Right kidney (tissue), 9 donors: ENCODE measurements around the gene GLDN.
A peak's percentile ranks its signal among the peaks of the same experiment; 100 is the strongest.

Experiments used
- DNase-seq: peaks from one replicate; pipeline ENCODE4 v3.0.0-alpha.2; 2016
- long read RNA-seq, 8 donors: transcript quantifications; one replicate each; lab custom pipeline, GENCODE V29; 2026

The GLDN gene
- long read RNA-seq, donor 1, result 0 reads
- long read RNA-seq, donor 2, result 0 reads
- long read RNA-seq, donor 3, result 0 reads
- long read RNA-seq, donor 4, result 0 reads
- long read RNA-seq, donor 5, result 0 reads
- long read RNA-seq, donor 6, result 0 reads
- long read RNA-seq, donor 7, result 0 reads
- long read RNA-seq, donor 8, result 0 reads

DNA sequence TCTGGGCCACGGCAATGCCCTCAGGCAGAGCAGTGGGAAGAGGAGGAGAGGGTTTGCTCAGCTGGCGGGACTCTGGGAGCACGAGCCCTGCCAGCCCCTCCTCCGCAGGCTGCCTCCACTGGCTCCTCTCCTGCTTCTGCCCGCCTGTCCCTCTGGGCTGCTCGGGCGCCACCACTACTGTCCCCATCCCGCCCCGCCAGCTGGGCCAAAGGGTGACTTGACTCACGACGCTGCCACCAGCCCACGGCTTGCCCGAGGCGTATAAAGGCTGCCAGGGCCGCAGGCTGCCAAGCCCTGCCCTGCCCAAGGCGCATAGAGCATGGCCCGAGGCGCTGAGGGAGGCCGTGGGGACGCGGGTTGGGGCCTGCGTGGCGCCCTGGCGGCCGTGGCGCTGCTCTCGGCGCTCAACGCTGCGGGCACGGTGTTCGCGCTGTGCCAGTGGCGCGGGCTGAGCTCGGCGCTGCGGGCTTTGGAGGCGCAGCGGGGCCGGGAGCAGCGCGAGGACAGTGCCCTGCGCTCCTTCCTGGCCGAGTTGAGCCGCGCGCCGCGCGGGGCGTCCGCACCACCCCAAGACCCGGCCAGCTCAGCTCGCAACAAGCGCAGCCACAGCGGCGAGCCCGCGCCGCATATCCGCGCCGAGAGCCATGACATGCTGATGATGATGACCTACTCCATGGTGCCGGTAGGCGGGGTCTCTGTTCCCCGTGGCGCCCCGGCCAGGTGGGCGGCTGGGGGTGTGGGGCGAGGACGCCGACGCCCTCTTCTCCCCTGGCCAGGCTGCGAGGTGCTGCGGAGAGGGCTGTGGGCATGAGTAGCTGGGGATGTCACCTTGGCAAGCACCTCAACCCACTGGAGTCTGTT is at the start of gene GLDN:
Gene GLDN (plus strand): TSS at position 290 of the 861 bp plus-strand sequence. CDS start 30 bp downstream, at position 320.
- DNase-seq, result peak; percentile 71

DNA sequence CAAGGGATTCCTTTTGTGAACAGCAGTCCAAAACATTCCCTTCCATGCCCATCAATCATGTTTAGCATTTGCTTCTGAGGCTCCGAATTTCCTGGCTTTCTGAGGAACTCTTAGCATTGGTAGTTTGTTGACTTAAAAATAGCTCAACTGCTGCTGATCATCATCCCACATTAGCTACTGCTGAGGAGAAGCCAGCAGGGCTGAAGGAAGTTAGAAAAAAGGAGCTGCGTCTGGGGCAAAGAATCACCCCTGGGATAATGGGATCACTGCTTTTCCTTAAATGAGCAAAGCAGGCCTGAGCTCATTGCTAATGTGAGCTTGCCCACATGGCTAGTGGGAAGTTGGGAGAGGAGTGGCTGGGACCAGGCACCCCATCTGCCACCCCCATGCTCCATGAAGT is 42.8 kb upstream of the GLDN start:
- no peak for DNase-seq

DNA sequence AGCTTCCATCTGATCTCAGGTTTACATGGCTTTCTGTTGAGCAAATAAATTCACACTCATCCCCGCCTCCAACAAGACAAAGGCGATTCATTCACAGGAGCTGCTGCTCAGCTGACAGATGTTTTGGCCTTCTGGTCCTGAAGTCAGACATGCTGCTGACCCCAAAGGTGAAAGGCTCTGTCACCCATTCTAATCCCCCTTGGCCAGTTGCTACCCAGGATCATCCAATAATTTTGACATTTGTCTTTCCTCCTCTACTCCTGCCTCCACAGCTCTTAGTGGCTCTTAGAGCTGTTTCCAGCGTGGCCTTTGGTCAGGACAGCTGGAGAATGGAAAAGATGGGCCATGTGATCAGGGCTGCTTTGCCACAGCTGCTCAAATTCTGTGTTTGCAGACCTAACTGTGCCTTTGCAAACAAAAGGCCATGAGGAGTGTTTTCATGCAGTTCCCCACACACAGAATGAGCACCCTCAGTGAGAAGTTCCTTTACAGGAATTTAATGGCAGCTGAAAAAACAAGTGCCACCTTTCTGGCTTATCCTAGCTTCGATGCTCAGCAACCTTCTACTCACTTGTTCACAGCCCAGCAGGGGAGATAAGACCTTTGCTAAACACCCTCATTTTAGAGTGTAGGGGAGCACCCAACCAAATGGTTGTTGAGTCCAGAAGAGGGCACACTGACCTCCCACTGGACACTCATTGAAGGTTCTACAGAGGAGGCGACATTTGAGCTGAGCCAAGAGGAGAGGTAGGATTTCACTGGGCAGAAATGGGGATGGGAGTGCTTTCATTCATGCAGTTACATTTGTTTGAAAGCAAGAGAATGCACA is 42.1 kb upstream of the GLDN start:
- no peak for DNase-seq

DNA sequence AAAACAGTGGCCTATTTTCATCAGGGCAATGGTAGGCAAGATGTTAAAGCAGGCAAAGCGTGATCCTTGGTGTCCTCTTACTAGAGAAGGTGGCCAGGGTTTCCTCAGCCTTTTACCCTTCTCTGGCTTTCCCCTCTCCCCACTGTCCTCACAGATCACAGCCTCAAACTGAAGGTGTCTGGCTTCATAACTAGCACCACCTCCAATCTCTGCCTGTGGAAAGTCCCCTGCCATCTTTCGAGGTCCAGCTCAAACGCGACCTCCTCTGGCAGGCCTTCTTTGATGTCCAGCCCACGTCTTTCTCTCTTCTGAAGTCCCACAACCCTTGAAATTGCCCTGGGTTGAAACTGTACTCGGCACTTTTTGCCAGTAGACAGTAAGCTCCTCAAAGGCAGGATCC is 39.0 kb upstream of the GLDN start:
- DNase-seq, result no peak

DNA sequence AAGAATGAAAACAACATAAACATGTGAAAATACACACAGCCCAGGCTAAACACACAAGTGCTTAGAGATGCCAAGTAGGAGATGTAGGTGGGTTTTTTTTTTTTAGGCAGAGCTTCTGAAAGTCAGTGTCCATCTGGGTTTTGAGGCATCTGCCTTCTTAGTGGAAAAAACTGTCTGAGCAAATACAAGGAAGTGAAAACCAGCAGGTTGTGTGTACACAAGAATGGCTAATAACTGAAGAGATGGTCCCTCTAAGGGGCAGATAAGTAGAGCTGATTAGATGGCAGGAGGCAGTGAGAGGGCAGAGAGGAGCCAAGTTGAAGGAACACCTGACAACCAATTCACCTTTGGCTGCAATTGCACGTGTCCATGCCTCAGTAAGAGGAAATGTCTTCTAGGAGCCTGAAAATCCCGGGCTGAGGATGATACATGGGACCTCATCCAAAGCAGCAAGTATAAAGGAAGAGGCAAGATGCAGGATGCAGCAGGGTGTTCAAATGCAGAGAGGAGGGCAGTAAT is 37.9 kb upstream of the GLDN start:
- DNase-seq, result no peak

DNA sequence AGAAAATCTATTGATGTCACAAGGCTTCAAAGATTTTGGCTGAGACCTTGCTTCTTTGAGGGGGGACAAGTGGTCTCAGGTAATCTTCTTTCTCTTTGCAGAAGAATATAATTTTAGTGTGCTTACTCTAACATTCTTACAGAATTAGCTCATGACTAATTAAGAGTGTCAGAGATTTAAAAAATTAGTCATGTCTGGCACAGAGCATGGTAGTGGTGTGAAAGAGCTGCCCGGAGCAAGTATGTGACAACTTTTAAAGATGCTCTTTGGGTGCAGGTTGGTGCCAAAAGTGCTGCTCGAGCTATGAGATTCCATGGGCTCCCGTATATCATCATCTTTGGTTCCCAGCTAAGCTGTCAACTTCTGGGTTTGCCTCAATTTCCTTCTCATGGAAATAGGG is 34.1 kb upstream of the GLDN start:
- no peak for DNase-seq

DNA sequence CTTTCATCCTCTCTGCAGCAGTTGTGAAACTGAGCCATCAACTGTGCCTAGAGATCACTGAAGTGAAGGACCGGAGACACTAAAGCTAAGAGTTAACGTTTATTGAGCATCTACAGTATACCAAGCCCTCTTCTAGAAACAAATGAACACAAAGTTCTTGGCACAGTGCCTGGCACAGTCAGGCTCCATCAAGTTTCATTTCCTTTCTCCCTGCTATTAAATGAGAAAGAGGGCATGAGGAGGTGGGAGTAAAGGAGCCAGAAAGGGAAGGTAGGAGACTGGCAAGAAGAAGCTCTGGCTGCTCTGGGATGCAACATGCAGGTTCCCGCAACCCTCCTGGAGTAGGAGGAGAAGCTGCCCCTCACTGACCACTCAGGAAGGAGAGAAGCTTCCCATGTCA is 33.6 kb upstream of the GLDN start:
- DNase-seq, result no peak

DNA sequence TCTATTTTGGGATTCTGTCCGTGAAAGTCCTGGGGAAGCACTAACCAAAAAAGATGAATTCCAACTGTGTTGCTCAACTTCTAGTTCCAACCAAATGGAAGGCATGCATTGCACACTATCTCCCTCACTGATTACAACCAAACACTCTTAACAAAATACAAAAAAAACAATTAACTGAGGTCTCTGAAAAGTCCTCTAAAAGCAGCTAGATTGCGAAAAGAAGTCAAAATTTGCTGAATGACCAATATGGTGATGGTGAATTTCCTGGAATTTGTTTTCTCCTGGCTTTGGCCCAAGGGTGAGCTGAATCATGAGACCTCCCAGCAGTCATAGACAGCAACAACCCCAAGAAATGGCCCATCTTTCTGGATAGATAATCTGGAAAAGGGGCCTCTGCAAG is 31.4 kb upstream of the GLDN start:
- DNase-seq, result no peak

DNA sequence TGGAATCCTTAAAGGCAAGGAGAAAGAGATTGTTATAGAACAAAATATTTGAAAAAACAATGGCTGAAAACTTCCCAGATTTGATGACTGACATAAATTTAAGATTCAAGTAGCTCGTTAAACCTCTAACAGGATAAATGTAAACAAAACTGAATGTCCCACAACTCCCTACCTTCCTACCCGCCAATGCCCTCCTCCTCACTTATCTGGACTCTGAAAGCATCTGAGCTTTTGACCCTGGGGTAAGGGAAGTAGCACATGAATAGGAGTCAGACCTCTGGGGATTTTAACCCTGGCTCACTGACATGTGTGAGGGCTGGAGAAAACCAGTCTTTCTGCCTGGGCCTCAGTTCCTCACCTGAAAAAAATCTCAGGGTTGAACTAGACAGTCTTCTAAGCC is 29.9 kb upstream of the GLDN start:
- DNase-seq, result no peak

DNA sequence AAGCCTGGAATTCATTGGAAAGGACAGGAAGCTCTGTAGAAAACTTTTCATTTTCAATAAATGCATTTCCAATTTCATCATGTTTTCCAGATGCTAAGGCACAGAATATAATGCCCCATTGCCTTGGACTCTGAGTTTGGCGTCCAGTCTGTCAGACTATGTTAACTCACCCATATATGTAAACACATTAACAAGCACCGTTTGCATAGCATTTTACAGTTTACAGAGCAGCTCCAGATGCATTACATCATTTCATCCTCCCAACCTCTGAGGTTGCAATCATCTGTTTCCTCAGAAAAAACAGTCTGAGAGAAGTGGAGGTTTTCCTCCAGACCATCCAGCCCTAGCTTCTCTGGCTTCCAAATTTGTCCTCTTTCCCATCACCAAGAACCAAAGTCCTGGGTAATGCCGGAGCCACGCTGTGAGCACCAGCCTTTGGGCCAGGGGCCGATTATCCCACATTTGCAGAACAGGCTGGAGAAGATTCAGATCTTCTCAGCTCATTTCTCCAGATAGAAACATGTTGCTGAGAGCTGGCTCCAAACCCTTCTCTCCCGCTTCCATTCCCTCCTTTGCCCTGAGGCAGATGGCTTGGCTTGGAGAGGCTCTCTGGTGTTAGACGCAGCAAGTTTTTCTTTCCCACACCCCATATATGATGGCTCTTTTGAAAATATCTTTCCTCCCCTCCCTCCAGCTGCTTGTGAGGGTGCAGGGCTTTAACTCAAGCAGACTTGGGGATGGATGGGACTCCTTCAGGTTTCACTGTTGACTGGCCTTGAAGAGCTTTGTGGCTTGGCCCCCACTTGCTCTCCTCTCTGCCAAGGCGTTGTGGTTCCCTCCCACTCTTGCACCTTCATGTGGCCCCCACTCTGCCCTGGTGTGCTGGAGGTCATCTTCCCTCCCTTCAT is 29.0 kb upstream of the GLDN start:
- DNase-seq, result no peak

DNA sequence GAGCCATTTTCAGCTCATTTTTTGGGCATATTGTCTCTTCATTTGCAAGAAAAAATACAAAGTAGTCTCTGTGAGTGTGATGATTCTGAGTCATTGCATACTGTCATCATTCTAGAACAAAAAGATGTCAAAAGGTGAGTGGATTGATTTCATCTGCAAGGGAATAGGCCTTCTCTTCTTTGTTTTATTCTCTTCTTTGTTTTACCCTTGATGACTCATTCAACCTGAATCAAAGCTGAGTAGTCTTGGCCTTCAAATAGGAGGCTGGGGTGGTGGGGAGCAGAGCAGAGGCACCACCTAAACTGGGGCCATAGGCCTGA is 28.4 kb upstream of the GLDN start:
- no peak for DNase-seq

DNA sequence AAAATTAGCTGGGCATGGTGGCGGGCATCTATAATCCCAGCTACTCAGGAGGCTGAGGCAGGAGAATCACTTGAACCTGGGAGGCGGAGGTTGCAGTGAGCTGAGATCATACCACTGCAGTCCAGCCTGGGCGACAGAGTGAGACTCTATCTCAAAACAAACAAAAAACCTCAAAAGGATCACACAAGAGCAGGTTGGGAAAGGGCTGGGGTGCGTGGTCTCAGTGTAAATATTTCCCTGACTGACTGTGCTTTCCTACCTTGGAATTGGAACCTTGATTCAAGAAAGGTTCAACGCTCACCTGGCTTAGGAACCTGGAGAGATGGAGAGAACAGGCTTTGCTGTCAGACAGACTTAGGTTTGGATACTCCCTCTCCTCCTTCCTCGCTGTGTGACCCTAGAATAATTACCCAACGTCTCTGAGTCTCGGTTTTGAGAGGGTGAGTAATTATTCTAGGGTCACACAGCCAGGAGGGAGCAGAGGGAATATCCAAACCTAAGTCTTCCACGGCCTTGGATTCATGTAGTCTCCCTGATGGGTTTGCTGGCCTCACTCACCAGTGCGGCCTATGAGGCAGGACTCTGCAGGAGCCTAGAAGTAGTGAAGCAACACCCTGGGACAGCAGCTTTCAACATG is 27.7 kb upstream of the GLDN start:
- DNase-seq, result no peak

DNA sequence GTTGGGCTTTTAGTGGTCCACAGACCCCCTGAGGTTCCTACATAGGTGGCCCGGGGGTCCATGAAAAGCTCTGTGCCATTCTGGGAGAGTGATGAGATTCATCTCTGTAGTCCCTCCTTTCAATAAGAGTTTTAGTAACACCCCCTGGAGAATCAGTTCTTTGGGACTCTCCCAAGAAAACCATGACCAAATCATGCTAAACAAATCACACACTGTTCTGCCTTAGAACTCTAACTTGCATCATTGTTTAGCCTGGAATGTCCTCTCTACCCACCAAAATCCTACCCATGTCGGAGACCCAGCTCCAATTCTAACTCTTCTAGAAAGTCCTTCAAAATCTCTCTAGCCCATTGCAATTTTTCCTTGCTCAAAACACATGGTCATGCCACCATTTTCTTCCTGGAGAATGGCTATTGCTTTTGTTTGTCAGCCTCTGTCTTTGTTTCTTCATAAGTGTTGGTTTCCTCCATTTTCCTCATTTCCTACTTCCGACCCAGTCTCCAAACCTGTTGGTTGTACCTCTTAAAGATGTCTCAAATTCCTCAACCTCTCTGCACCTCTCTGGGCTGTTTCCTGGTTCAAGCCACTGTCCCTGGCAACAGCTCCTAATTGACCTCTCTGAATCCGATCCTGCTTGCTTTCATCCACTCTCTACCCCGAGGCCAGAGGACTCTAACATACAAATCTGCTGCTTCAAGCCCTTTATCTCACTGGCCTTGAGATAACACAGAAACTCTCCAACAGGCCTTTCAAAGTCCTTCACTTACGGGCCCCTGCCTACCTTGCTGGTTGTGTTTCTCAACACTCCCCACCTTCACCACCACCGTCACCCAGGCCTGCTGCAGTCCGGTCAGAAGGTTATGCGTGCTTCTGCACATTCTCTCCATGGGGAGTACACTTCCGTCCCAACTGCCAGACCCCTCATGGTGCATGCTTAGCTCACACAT is 26.8 kb upstream of the GLDN start:
- DNase-seq, result no peak

DNA sequence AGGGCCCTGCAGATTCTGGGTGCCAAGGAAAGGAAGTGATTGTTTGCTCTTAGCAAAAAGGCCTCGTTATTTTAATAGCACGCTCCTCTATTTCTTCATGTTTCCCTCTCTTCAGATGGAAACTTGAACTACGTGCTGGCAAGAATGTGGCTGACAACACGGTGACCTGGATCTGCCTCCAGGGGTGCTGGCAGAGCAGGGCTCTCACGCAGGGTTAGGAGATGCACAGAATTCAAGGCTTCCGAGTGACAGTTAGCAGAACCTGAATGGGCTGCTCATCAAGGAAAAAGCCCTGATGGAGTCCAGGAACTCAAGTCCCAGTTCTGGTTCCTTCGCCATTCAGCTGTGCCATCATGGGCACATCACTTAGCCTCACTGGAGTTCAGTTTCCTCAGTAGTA is 25.7 kb upstream of the GLDN start:
- DNase-seq, result no peak

DNA sequence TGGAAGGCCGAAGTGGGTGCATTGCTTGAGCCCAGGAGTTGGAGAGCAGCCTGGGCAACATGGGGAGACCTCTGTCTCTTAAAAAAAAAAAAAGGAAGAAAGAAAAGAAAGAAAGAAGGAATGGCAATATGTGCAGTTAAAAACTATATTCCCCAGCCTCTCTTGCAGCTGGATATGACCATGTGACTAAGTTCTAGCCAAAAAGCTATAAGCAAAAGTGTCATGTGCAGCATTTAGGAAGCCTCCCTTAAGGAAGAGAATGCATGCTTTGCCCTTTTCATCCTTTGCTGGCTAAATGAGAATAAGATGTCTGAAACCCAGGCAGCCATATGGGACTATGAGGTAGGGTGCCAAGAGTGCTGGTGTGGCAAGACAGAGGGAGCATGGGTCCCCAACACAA is 24.8 kb upstream of the GLDN start:
- no peak for DNase-seq

DNA sequence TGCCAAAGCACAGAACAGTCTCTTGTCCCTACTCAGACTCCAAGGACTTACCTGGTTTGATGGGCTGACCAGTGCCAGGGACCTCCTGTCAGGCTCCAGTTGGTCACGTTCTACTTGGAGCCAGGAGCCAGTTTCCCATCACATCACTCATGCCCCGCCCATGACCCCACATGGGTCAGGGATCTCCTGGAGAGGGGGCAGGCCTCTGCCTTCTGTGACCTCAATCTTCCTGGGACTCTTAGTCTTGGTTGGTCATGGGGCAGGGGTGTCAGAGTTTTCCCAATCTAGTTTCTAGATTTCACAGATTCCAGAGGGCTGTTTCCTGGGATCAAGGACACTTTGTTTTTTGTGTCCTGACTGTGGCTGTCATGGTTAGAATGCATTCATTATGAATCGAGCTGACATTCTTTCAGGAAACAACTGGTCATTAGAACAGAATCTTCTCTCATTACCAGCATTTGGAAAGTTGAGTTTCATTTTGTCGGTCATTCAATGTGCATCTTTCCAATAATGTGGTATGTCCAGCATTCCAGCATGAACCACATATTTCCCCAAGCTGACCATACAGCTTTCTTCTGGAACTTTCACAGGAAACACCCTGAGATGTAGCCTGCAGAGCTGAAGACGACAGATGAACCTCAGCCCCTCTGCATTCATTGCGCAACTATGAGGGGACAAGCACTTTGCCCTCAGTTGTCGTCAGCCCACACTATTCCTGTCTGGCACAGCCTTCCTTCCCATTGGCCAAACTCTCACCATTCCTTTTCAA is 22.9 kb upstream of the GLDN start:
- DNase-seq, result no peak

DNA sequence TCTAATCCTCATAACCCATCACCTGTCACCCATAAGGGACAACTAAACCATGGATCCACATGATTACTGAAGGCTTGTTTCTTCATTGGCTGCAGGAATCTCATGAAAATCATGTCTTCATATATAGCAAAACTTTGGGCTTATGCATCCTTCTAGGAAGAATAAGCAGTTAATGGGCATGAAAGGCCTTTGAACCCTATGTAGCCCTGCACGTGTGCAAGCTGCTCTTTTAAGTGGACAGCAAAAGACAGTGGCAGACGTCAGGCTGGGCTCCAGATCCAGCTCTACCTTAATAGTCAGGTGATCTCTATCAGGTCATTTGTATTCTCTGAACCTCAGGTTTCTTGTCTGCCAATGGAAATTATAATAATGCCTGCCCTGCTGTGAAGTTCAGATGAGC is 21.9 kb upstream of the GLDN start:
- DNase-seq, result no peak

DNA sequence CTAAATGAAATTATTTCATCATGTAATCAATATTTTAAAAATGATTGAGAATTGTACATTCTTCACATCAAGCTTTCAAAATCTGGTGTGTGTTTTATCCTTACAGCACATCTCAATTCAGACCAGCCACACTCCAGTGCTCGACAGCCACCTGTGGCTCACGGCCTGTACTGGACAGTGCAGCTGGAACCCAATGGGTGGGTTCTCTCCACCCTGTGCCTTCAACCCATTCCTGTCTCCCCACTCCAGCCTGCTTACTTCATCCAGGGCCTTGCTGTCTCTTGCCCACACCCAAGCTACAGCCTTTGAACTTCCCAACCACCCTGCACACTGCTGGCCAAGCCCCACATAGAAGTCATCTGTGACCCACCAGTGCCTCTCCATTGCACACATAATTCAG is 20.6 kb upstream of the GLDN start:
- DNase-seq, result no peak

DNA sequence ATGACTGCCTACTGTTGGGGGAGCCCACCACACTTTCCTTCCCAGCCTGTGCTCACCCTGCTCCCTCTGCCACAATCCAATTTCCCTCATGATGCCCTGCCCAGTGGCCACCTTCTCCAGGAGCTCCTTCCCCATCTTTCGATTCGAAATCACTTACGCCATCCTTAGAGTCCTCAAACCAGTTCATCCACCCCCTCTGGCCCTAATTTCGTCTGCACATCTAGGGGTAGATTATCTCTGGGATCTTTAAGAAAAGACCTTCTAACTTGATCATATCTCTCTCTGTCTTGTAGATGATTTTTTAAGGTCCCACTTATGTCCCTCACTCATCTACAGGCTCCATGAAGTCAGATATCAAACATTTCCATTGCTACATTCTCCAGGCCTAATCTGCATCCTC is 20.1 kb upstream of the GLDN start:
- DNase-seq, result no peak
